DOHH2 (cell line): ENCODE results near the gene FRMD8.

ENCODE experiments used
- H3F3A ChIP-seq: fragments of 200-600 bp; sonication (generic), shearing (Covaris generic); 2 replicates; pipeline ENCODE4 v1.6.0; 2016; ENCODE audit warnings: antibody characterized with exemption, mild to moderate bottlenecking; ENCODE audit not compliant: control insufficient read depth, insufficient read depth
- H3K27ac ChIP-seq: fragments of 200-600 bp; sonication (generic); 2 replicates; pipeline ENCODE4 v1.5.1; 2014; ENCODE audit warnings: low read depth, mild to moderate bottlenecking, low read length, moderate library complexity
- H3K27me3 ChIP-seq: fragments of 200-600 bp; sonication (generic); 2 replicates; pipeline ENCODE4 v1.6.1; 2014; ENCODE audit warnings: mild to moderate bottlenecking, low read length, mixed read lengths; ENCODE audit not compliant: control insufficient read depth
- H3K36me3 ChIP-seq: fragments of 200-600 bp; sonication (generic); 2 replicates; pipeline ENCODE4 v1.6.1; 2014; ENCODE audit warnings: mild to moderate bottlenecking, low read length, moderate library complexity, mixed read lengths; ENCODE audit not compliant: control insufficient read depth
- H3K4me1 ChIP-seq: fragments of 200-600 bp; sonication (generic); 2 replicates; pipeline ENCODE4 v1.6.1; 2014; ENCODE audit warnings: mild to moderate bottlenecking, low read length, mixed read lengths; ENCODE audit not compliant: control insufficient read depth
- H3K4me2 ChIP-seq: fragments of 200-600 bp; sonication (generic); 2 replicates; pipeline ENCODE4 v1.6.0; 2014; ENCODE audit warnings: mild to moderate bottlenecking, low read length, moderate library complexity
- H3K4me3 ChIP-seq: fragments of 200-600 bp; sonication (generic); 2 replicates; pipeline ENCODE4 v1.5.1; 2014; ENCODE audit warnings: mild to moderate bottlenecking, low read length, mixed read lengths
- H3K79me2 ChIP-seq: fragments of 200-600 bp; sonication (generic); 2 replicates; pipeline ENCODE4 v1.6.1; 2014; ENCODE audit warnings: mild to moderate bottlenecking, low read length, mixed read lengths; ENCODE audit not compliant: control insufficient read depth
- H3K9me2 ChIP-seq: fragments of 200-600 bp; sonication (generic); replicated peaks from 2 replicates; pipeline ENCODE4 v1.6.1; 2014; ENCODE audit warnings: mild to moderate bottlenecking, low read length, mixed read lengths; ENCODE audit not compliant: control insufficient read depth
- H3K9me3 ChIP-seq: fragments of 200-600 bp; sonication (generic); 2 replicates; pipeline ENCODE4 v1.6.1; 2014; ENCODE audit warnings: antibody characterized with exemption, low read length, mixed read lengths; ENCODE audit not compliant: control insufficient read depth, insufficient read depth
- H4K20me1 ChIP-seq: fragments of 200-600 bp; sonication (generic); 2 replicates; pipeline ENCODE4 v1.6.0; 2014; ENCODE audit warnings: low read depth, mild to moderate bottlenecking, antibody characterized with exemption, low read length, moderate library complexity; ENCODE audit not compliant: control insufficient read depth, insufficient read depth
- CTCF ChIP-seq: fragments of 200-600 bp; sonication (generic); IDR thresholded peaks from one replicate; pipeline ENCODE4 v1.5.1; 2014; ENCODE audit warnings: antibody characterized with exemption, mild to moderate bottlenecking, low read depth, low read length; ENCODE audit not compliant: poor library complexity, severe bottlenecking
- EZH2phosphoT487 ChIP-seq: fragments of 200-600 bp; sonication (generic); IDR thresholded peaks from 2 replicates; pipeline ENCODE4 v1.6.1; 2017; ENCODE audit warnings: borderline replicate concordance, mild to moderate bottlenecking, antibody characterized with exemption, low read length, moderate library complexity, mixed read lengths

The FRMD8 gene

GRCh38 chr11:65355013-65355775, 31.2 kb upstream of the FRMD8 start:
- peaks cover 29% of the 10 kb centered on the region for H3K36me3 ChIP-seq
- H3K27me3 ChIP-seq = no peaks in the 10 kb centered on the region
- no peaks in the 10 kb centered on the region for H3K79me2 ChIP-seq
- H3K27ac ChIP-seq = no peak overlapping the region
- H4K20me1 ChIP-seq = peaks cover 3% of the 10 kb centered on the region; the same call in 1 of the 2 replicates
- H3K4me3 ChIP-seq = peak overlapping the region; percentile 82
- peaks cover 19% of the 10 kb centered on the region for H3F3A ChIP-seq
- TF ChIP-seq CTCF (no peak), EZH2phosphoT487 (no peak)
- peak overlapping the region; percentile 96 for H3K4me2 ChIP-seq
- H3K4me1 ChIP-seq = peaks cover 15% of the 10 kb centered on the region
- no peaks in the 10 kb centered on the region for H3K9me2 ChIP-seq
- no peaks in the 10 kb centered on the region for H3K9me3 ChIP-seq

- Histone ChIP-seq H3K4me1 (peaks cover 15% of the 10 kb centered on the region), H3K4me2 (peak overlapping the region; percentile 96), H3F3A (peaks cover 17% of the 10 kb centered on the region), H3K36me3 (peaks cover 22% of the 10 kb centered on the region), H4K20me1 (peaks cover 3% of the 10 kb centered on the region; the same call in 1 of the 2 replicates), H3K9me2 (no peaks in the 10 kb centered on the region), H3K9me3 (no peaks in the 10 kb centered on the region), H3K79me2 (no peaks in the 10 kb centered on the region), H3K27me3 (no peaks in the 10 kb centered on the region), H3K27ac (no peak overlapping the region), H3K4me3 (peak overlapping the region; percentile 82)
- TF ChIP-seq CTCF (no peak), EZH2phosphoT487 (no peak)
These were observed 30.6 kb upstream of the FRMD8 start for GRCh38 chr11:65355776-65356393.

- Histone ChIP-seq H3K36me3 (peaks cover 17% of the 10 kb centered on the region), H3K4me2 (no peak overlapping the region)
These were observed 30.0 kb upstream of the FRMD8 start for GRCh38 chr11:65356394-65356972.

More at GRCh38 chr11:65356394-65356972, 30.0 kb upstream of the FRMD8 start:
- TF ChIP-seq EZH2phosphoT487 (no peak), CTCF (no peak)
- no peak overlapping the region for H3K4me3 ChIP-seq
- no peaks in the 10 kb centered on the region for H3K27me3 ChIP-seq
- H3K9me3 ChIP-seq = no peaks in the 10 kb centered on the region
- peaks cover 15% of the 10 kb centered on the region for H3K4me1 ChIP-seq
- peaks cover 3% of the 10 kb centered on the region; the same call in 1 of the 2 replicates for H4K20me1 ChIP-seq
- no peaks in the 10 kb centered on the region for H3K79me2 ChIP-seq
- no peaks in the 10 kb centered on the region for H3K9me2 ChIP-seq
- no peak overlapping the region for H3K27ac ChIP-seq
- H3F3A ChIP-seq = peaks cover 15% of the 10 kb centered on the region
